Measurements from ENCODE around the gene SPATA3.

The SPATA3 gene

GRCh38 chr2:230995821-230996220 lies at the start of gene SPATA3:
Gene SPATA3 (plus strand): TSS chr2:230996121. CDS start chr2:230996234, 113 bp downstream.
- no peak for DNase-seq (ENCODE audit: extremely low read depth in 1 of 2, low read depth in 1 of 2)

GRCh38 chr2:230946429-230947234 lies 49.3 kb upstream of the SPATA3 start:
- no peak for DNase-seq (ENCODE audit: extremely low read depth in 1 of 2, low read depth in 1 of 2)

GRCh38 chr2:230947235-230947576 lies 48.7 kb upstream of the SPATA3 start:
- no peak for DNase-seq (ENCODE audit: extremely low read depth in 1 of 2, low read depth in 1 of 2)

GRCh38 chr2:230947908-230948365 lies 48.0 kb upstream of the SPATA3 start:
- DNase-seq (ENCODE audit: extremely low read depth in 1 of 2, low read depth in 1 of 2): no peak

- no peak for DNase-seq (ENCODE audit: extremely low read depth in 1 of 2, low read depth in 1 of 2)
These were observed 45.7 kb upstream of the SPATA3 start for GRCh38 chr2:230949966-230950873.

GRCh38 chr2:230950874-230951339 lies 45.0 kb upstream of the SPATA3 start:
- no peak for DNase-seq (ENCODE audit: extremely low read depth in 1 of 2, low read depth in 1 of 2)

- no peak for DNase-seq (ENCODE audit: extremely low read depth in 1 of 2, low read depth in 1 of 2)
These were observed 44.5 kb upstream of the SPATA3 start for GRCh38 chr2:230951396-230951795.

GRCh38 chr2:230952226-230952956 lies 43.5 kb upstream of the SPATA3 start:
- no peak for DNase-seq (ENCODE audit: extremely low read depth in 1 of 2, low read depth in 1 of 2)

GRCh38 chr2:230953845-230954244 lies 42.1 kb upstream of the SPATA3 start:
- DNase-seq (ENCODE audit: extremely low read depth in 1 of 2, low read depth in 1 of 2): no peak

GRCh38 chr2:230954746-230955145 lies 41.2 kb upstream of the SPATA3 start:
- DNase-seq (ENCODE audit: extremely low read depth in 1 of 2, low read depth in 1 of 2): no peak

- DNase-seq (ENCODE audit: extremely low read depth in 1 of 2, low read depth in 1 of 2): no peak
These were observed 40.7 kb upstream of the SPATA3 start for GRCh38 chr2:230955163-230955737.

GRCh38 chr2:230956827-230957755 lies 38.8 kb upstream of the SPATA3 start:
- no peak for DNase-seq (ENCODE audit: extremely low read depth in 1 of 2, low read depth in 1 of 2)

- DNase-seq (ENCODE audit: extremely low read depth in 1 of 2, low read depth in 1 of 2): no peak
These were observed 38.0 kb upstream of the SPATA3 start for GRCh38 chr2:230957756-230958391.

GRCh38 chr2:230958820-230959756 lies 36.8 kb upstream of the SPATA3 start:
- DNase-seq (ENCODE audit: extremely low read depth in 1 of 2, low read depth in 1 of 2): no peak

- no peak for DNase-seq (ENCODE audit: extremely low read depth in 1 of 2, low read depth in 1 of 2)
These were observed 35.9 kb upstream of the SPATA3 start for GRCh38 chr2:230960026-230960425.

GRCh38 chr2:230961091-230961491 lies 34.8 kb upstream of the SPATA3 start:
- DNase-seq (ENCODE audit: extremely low read depth in 1 of 2, low read depth in 1 of 2): no peak

- DNase-seq (ENCODE audit: extremely low read depth in 1 of 2, low read depth in 1 of 2): no peak
These were observed 31.7 kb upstream of the SPATA3 start for GRCh38 chr2:230964136-230964730.

GRCh38 chr2:230967113-230967512 lies 28.8 kb upstream of the SPATA3 start:
- no peak for DNase-seq (ENCODE audit: extremely low read depth in 1 of 2, low read depth in 1 of 2)
